PC-3 (cell line): ENCODE measurements around the gene SEPTIN12.

ENCODE experiments used
- EZH2 ChIP-seq: fragments of 300-600 bp; sonication (generic); IDR thresholded peaks from one replicate; pipeline ENCODE4 v1.6.1; 2017; ENCODE audit warnings: antibody characterized with exemption, mild to moderate bottlenecking, low read length; ENCODE audit not compliant: unreplicated experiment
- EZH2phosphoT487 ChIP-seq: fragments of 300-600 bp; sonication (generic); IDR thresholded peaks from 2 replicates; pipeline ENCODE4 v1.6.1; 2018; ENCODE audit warnings: mild to moderate bottlenecking, antibody characterized with exemption, low read length, borderline replicate concordance
- TF ChIP-seq, protein P1 (sequence below): fragments of 300-600 bp; sonication (generic); conservative IDR thresholded peaks from 2 replicates; pipeline ENCODE4 v1.5.1; 2017; ENCODE audit warnings: antibody characterized with exemption, low read depth, mild to moderate bottlenecking, low read length

- TF ChIP-seq, protein P1, sequence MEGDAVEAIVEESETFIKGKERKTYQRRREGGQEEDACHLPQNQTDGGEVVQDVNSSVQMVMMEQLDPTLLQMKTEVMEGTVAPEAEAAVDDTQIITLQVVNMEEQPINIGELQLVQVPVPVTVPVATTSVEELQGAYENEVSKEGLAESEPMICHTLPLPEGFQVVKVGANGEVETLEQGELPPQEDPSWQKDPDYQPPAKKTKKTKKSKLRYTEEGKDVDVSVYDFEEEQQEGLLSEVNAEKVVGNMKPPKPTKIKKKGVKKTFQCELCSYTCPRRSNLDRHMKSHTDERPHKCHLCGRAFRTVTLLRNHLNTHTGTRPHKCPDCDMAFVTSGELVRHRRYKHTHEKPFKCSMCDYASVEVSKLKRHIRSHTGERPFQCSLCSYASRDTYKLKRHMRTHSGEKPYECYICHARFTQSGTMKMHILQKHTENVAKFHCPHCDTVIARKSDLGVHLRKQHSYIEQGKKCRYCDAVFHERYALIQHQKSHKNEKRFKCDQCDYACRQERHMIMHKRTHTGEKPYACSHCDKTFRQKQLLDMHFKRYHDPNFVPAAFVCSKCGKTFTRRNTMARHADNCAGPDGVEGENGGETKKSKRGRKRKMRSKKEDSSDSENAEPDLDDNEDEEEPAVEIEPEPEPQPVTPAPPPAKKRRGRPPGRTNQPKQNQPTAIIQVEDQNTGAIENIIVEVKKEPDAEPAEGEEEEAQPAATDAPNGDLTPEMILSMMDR = no peak
- TF ChIP-seq EZH2 (no peak), EZH2phosphoT487 (no peak)
These were observed 25.3 kb upstream of the SEPTIN12 start for GRCh38 chr16:4813251-4814003.
